ENCODE data around the gene IRF6.

Gene IRF6

GRCh38 chr1:209741889-209742288 is 64.1 kb downstream of the IRF6 start:
- no peak for TF ChIP-seq CTCF (IDR thresholded peaks at IDR 0.05; ENCODE audit: low read depth, low read length)
- H3K4me3 ChIP-seq (replicated peaks in 1 of 2; ENCODE audit: low read depth in 2 of 2, low read length in 2 of 2), result no peak overlapping the region
- DNase-seq (ENCODE audit: low read depth in 2 of 2), result no peak

GRCh38 chr1:209741193-209741592 is 64.7 kb downstream of the IRF6 start:
- no peak for DNase-seq (ENCODE audit: low read depth in 2 of 2)
- H3K4me3 ChIP-seq (replicated peaks in 1 of 2; ENCODE audit: low read depth in 2 of 2, low read length in 2 of 2), result no peak overlapping the region
- no peak for TF ChIP-seq CTCF (IDR thresholded peaks at IDR 0.05; ENCODE audit: low read depth, low read length)

GRCh38 chr1:209738270-209738669 is 67.7 kb downstream of the IRF6 start:
- TF ChIP-seq CTCF (IDR thresholded peaks at IDR 0.05; ENCODE audit: low read depth, low read length), result no peak
- DNase-seq (ENCODE audit: low read depth in 2 of 2), result no peak
- H3K4me3 ChIP-seq (replicated peaks in 1 of 2; ENCODE audit: low read depth in 2 of 2, low read length in 2 of 2), result no peak overlapping the region

GRCh38 chr1:209737118-209737505 is 68.8 kb downstream of the IRF6 start:
- no peak for DNase-seq (ENCODE audit: low read depth in 2 of 2)
- no peak for TF ChIP-seq CTCF (IDR thresholded peaks at IDR 0.05; ENCODE audit: low read depth, low read length)
- no peak overlapping the region for H3K4me3 ChIP-seq (replicated peaks in 1 of 2; ENCODE audit: low read depth in 2 of 2, low read length in 2 of 2)

GRCh38 chr1:209736490-209737117 is 69.3 kb downstream of the IRF6 start:
- TF ChIP-seq CTCF (IDR thresholded peaks at IDR 0.05; ENCODE audit: low read depth, low read length), result no peak
- no peak for DNase-seq (ENCODE audit: low read depth in 2 of 2)
- H3K4me3 ChIP-seq (replicated peaks in 1 of 2; ENCODE audit: low read depth in 2 of 2, low read length in 2 of 2), result no peak overlapping the region
